Keratinocyte (primary cell): ENCODE measurements around the gene UBXN11. TPM values are rescaled to one million over a fixed set of nuclear protein-coding genes. Genes with fewer than 3 reads are reported as not detected.

Experiments
- DNase-seq: peaks from one replicate; pipeline ENCODE4 v3.0.0-alpha.2; 2011; ENCODE audit warnings: low read depth, missing footprints, low spot score
- FAIRE-seq: peaks from 2 replicates; lab custom pipeline; 2011; peaks lifted over from hg19 to GRCh38; lab: Jason Lieb, UNC
- H2AFZ ChIP-seq: 2 replicates; pipeline ENCODE4 v1.6.0; 2012; ENCODE audit warnings: low read length, control low read depth, inconsistent platforms; ENCODE audit not compliant: control insufficient read depth
- H3K27ac ChIP-seq: 2 replicates; pipeline ENCODE4 v1.5.1; 2011; ENCODE audit warnings: low read length; ENCODE audit not compliant: control insufficient read depth, insufficient read depth
- H3K27me3 ChIP-seq: 3 replicates; pipeline ENCODE4 v1.6.0; 2011; ENCODE audit warnings: low read length; ENCODE audit not compliant: control insufficient read depth, insufficient read depth; ENCODE audit errors: extremely low read depth
- H3K36me3 ChIP-seq, 2 experiments: 2 replicates in 1 of 2; 3 replicates in 1 of 2; pipeline ENCODE4 v1.5.1; 2011; ENCODE audit warnings: low read length in 2 of 2, mild to moderate bottlenecking in 1 of 2; ENCODE audit not compliant: control insufficient read depth in 2 of 2, insufficient read depth in 2 of 2; ENCODE audit errors: extremely low read depth in 1 of 2
- H3K4me1 ChIP-seq: 3 replicates; pipeline ENCODE4 v1.5.1; 2011; ENCODE audit warnings: low read length; ENCODE audit not compliant: control insufficient read depth, insufficient read depth; ENCODE audit errors: extremely low read depth
- H3K4me2 ChIP-seq: 3 replicates; pipeline ENCODE4 v1.6.0; 2011; ENCODE audit warnings: low read depth, low read length; ENCODE audit not compliant: control insufficient read depth, insufficient read depth; ENCODE audit errors: extremely low read depth
- H3K4me3 ChIP-seq, 3 experiments: fragments of 200-600 bp in 1 of 3; sonication (generic) in 1 of 3; 2 replicates in 2 of 3; 3 replicates in 1 of 3; pipeline ENCODE4 v1.5.1; 2011 to 2016; ENCODE audit warnings: low read length in 3 of 3, mild to moderate bottlenecking in 3 of 3, control low read depth in 2 of 3, inconsistent platforms in 1 of 3, low read depth in 1 of 3, mixed read lengths in 1 of 3, mixed run types in 1 of 3, moderate library complexity in 1 of 3; ENCODE audit not compliant: control insufficient read depth in 2 of 3, insufficient read depth in 2 of 3; ENCODE audit errors: extremely low read depth in 1 of 3
- H3K79me2 ChIP-seq: 2 replicates; pipeline ENCODE4 v1.6.0; 2012; ENCODE audit warnings: low read length; ENCODE audit not compliant: control insufficient read depth, insufficient read depth
- H3K9ac ChIP-seq: 3 replicates; pipeline ENCODE4 v1.6.0; 2011; ENCODE audit warnings: low read length; ENCODE audit not compliant: control insufficient read depth, insufficient read depth; ENCODE audit errors: extremely low read depth
- H3K9me1 ChIP-seq: 3 replicates; pipeline ENCODE4 v1.6.0; 2011; ENCODE audit warnings: low read length; ENCODE audit not compliant: control insufficient read depth, insufficient read depth; ENCODE audit errors: extremely low read depth
- H3K9me3 ChIP-seq: 2 replicates; pipeline ENCODE4 v1.5.1; 2012; ENCODE audit warnings: low read depth, low read length; ENCODE audit not compliant: control insufficient read depth
- H4K20me1 ChIP-seq: 3 replicates; pipeline ENCODE4 v1.6.0; 2011; ENCODE audit warnings: low read length; ENCODE audit not compliant: control insufficient read depth, insufficient read depth; ENCODE audit errors: extremely low read depth
- EZH2 ChIP-seq: IDR thresholded peaks from one replicate; pipeline ENCODE4 v1.6.1; 2012; ENCODE audit warnings: inconsistent platforms, mild to moderate bottlenecking, low read length, moderate library complexity
- dilution Hi-C: fragments of 300-500 bp; cut with MboI; formaldehyde crosslinking; loops from one replicate; pipeline ENCODE4 v1.7.0; 2020; ENCODE audit warnings: low sequenced_read_pairs; ENCODE audit not compliant: extremely low pct_ligation_motif_present
- polyA plus RNA-seq, 5 experiments: library from polyadenylated mRNA; depleted of rRNA in 3 of 5; stranded (reverse) in 3 of 5; stranded (forward) in 1 of 5; unstranded in 1 of 5; fragments of >200 nt; gene quantifications; 1 replicate in 1 of 5; 2 replicates in 3 of 5; 3 replicates in 1 of 5; pipeline versions ENCODE4 v1.2.1 to v1.2.3, GENCODE V29; 2011 to 2012; ENCODE audit warnings: missing spikeins in 2 of 5, low read depth in 1 of 5, low replicate concordance in 1 of 5
- TF ChIP-seq, protein P1 (sequence below), 3 experiments: IDR thresholded peaks in 1 of 3; conservative IDR thresholded peaks in 1 of 3; optimal IDR thresholded peaks in 1 of 3; 2 replicates in 2 of 3; 3 replicates in 1 of 3; pipeline versions ENCODE3 to v1.5.1; 2011; ENCODE audit warnings: low read length in 3 of 3, mild to moderate bottlenecking in 3 of 3, moderate library complexity in 2 of 3, control low read depth in 1 of 3, inconsistent platforms in 1 of 3; ENCODE audit not compliant: insufficient read depth in 2 of 3; ENCODE audit errors: extremely low read depth in 1 of 3

Gene UBXN11
- polyA plus RNA-seq, 1 donor (not counting 4 experiments of a cell fraction or from before 2014, with no cell fraction given): 6.6 TPM

DNA sequence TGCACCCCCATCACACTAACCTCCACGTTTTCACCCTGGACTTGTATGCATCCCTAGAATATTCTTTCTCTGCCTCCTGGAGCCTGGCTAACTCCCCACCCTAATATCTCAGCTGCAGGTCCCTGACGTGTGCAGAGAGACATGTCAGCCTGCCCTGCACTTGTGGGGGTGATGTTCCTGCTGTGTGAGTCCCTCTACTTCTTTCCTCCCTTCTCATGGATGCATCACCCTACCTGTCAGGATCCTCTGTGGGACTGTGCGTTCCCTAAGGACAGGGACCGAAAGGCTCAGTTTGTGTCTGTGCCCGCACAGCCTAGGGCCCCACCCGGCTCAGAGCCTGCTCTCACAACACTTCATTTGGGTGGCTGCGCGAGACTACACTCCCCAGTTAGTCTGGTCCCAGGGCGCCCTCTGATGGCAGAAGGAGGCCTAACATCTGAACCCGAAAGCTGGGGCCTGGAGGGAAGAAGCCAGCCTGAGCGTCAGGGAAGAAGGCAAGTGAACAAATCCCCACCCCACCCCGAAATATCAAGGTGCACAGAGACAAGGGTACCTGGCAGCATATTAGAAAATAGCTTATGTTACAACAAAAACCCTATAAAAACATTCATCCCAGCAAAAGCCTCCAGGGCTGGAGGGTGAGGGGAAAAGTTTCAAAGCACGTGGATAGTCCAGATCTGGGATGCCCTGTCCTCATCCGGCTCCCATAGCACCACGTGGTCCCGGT is 15.0 kb upstream of the UBXN11 start:
- Histone ChIP-seq H3K36me3 (peaks cover 0 to 24% of the 10 kb centered on the region in 2 experiments), H3K27ac (no peak overlapping the region), H3K4me1 (peaks cover 7% of the 10 kb centered on the region), H4K20me1 (no peaks in the 10 kb centered on the region), H3K9me1 (no peaks in the 10 kb centered on the region), H3K4me3 (no peak overlapping the region), H3K4me2 (peak overlapping the region; percentile 29), H3K79me2 (no peaks in the 10 kb centered on the region), H3K27me3 (no peaks in the 10 kb centered on the region), H2AFZ (peak overlapping the region; percentile 71), H3K9ac (peak overlapping the region; percentile 36), H3K9me3 (no peaks in the 10 kb centered on the region)
- DNase-seq (no peak), FAIRE-seq (peak; percentile 84)
- dilution Hi-C loops: no loop called here
- no peak for TF ChIP-seq EZH2
- TF ChIP-seq, protein P1, sequence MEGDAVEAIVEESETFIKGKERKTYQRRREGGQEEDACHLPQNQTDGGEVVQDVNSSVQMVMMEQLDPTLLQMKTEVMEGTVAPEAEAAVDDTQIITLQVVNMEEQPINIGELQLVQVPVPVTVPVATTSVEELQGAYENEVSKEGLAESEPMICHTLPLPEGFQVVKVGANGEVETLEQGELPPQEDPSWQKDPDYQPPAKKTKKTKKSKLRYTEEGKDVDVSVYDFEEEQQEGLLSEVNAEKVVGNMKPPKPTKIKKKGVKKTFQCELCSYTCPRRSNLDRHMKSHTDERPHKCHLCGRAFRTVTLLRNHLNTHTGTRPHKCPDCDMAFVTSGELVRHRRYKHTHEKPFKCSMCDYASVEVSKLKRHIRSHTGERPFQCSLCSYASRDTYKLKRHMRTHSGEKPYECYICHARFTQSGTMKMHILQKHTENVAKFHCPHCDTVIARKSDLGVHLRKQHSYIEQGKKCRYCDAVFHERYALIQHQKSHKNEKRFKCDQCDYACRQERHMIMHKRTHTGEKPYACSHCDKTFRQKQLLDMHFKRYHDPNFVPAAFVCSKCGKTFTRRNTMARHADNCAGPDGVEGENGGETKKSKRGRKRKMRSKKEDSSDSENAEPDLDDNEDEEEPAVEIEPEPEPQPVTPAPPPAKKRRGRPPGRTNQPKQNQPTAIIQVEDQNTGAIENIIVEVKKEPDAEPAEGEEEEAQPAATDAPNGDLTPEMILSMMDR (optimal IDR thresholded peaks at IDR 0.05 in 1 of 3, IDR thresholded peaks at IDR 0.05 in 1 of 3, conservative IDR thresholded peaks at IDR 0.05 in 1 of 3; ENCODE audit: extremely low read depth in 1 of 3, insufficient read depth in 2 of 3, low read length in 3 of 3): peak; percentile 86 to 89 (median 87)

DNA sequence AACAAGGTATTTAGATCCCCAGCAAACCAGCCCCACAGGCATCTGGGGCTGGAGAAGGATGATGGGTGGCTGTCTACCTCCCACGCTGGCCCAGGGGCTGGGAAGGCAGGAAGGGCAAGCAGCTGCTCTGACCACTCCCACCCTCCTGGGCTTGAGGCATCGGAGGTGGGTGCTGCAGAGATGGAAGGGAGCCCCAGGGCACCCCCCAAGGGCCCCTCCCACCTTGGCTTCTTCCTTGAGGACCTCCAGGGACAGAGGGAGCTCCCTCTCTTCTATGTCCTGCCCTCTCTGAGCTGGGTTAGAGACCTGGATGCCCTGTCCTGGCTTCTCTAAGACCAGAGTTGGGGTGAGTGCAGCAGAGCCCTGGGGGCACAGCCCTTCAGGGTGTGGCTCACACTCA is 14.5 kb upstream of the UBXN11 start:
- Histone ChIP-seq H2AFZ (no peak overlapping the region), H3K36me3 (peaks cover 0 to 24% of the 10 kb centered on the region in 2 experiments), H4K20me1 (no peaks in the 10 kb centered on the region), H3K27ac (no peak overlapping the region), H3K4me2 (peak overlapping the region; percentile 29), H3K79me2 (no peaks in the 10 kb centered on the region), H3K4me1 (peaks cover 7% of the 10 kb centered on the region), H3K4me3 (no peak overlapping the region), H3K9me3 (no peaks in the 10 kb centered on the region), H3K9ac (peak overlapping the region; percentile 36), H3K9me1 (no peaks in the 10 kb centered on the region), H3K27me3 (no peaks in the 10 kb centered on the region)
- no peak for FAIRE-seq
- no peak for DNase-seq
- TF ChIP-seq, protein P1 (optimal IDR thresholded peaks at IDR 0.05 in 1 of 3, IDR thresholded peaks at IDR 0.05 in 1 of 3, conservative IDR thresholded peaks at IDR 0.05 in 1 of 3; ENCODE audit: extremely low read depth in 1 of 3, insufficient read depth in 2 of 3, low read length in 3 of 3): no peak
- TF ChIP-seq EZH2: no peak
- dilution Hi-C loops: no loop called here
